ENCODE results near the gene MB21D2. TPM values are rescaled to one million over a fixed set of nuclear protein-coding genes. Genes with fewer than 3 reads are reported as not detected.

Gene MB21D2
- total RNA-seq, 2 experiments from 2014 or later = 6.6 to 7.7 TPM

GRCh38 chr3:192901435-192901834, 16.2 kb downstream of the MB21D2 start:
- peaks cover 12% of the 10 kb centered on the region for H3K9me3 Mint-ChIP-seq
- ChIA-PET CTCF (no interaction called here), POLR2A (no interaction called here)
- H3K4me1 Mint-ChIP-seq = peaks cover 47% of the 10 kb centered on the region
- no peak overlapping the region for H3K4me3 Mint-ChIP-seq
- H3K36me3 Mint-ChIP-seq (ENCODE audit: low read depth) = peaks cover 35% of the 10 kb centered on the region
- no peak for DNase-seq
- H3K27me3 Mint-ChIP-seq = peaks cover 4% of the 10 kb centered on the region
- H3K27ac Mint-ChIP-seq = no peak overlapping the region

- Mint-ChIP-seq H3K27me3 (peaks cover 10% of the 10 kb centered on the region), H3K36me3 (ENCODE audit: low read depth) (peaks cover 42% of the 10 kb centered on the region), H3K9me3 (peaks cover 12% of the 10 kb centered on the region), H3K4me1 (peaks cover 54% of the 10 kb centered on the region), H3K4me3 (no peak overlapping the region), H3K27ac (peak overlapping the region; percentile 81)
- no peak for DNase-seq
- POLR2A ChIA-PET = no interaction called here
- CTCF ChIA-PET = interaction anchor here (1.0 to 1.4 kb wide), 2 partner anchors 10 to 11 kb away, joined by 4 read pairs; no protein-coding TSS in a partner anchor
Observed at GRCh38 chr3:192899540-192899982, 18.1 kb downstream of the MB21D2 start.

GRCh38 chr3:192897005-192897404, 20.7 kb downstream of the MB21D2 start:
- CTCF ChIA-PET = interaction anchor here (1.0 to 1.2 kb wide), 5 partner anchors 10 to 144 kb away, joined by 3 to 6 read pairs (median 3); no protein-coding TSS in a partner anchor
- DNase-seq = no peak
- H3K9me3 Mint-ChIP-seq = peaks cover 12% of the 10 kb centered on the region
- H3K27ac Mint-ChIP-seq = no peak overlapping the region
- POLR2A ChIA-PET = no interaction called here
- H3K27me3 Mint-ChIP-seq = peaks cover 10% of the 10 kb centered on the region
- no peak overlapping the region for H3K4me3 Mint-ChIP-seq
- H3K36me3 Mint-ChIP-seq (ENCODE audit: low read depth) = peaks cover 29% of the 10 kb centered on the region
- peaks cover 78% of the 10 kb centered on the region for H3K4me1 Mint-ChIP-seq

GRCh38 chr3:192896208-192896607, 21.4 kb downstream of the MB21D2 start:
- peaks cover 10% of the 10 kb centered on the region for H3K27me3 Mint-ChIP-seq
- peaks cover 29% of the 10 kb centered on the region for H3K36me3 Mint-ChIP-seq (ENCODE audit: low read depth)
- POLR2A ChIA-PET = no interaction called here
- H3K4me1 Mint-ChIP-seq = peaks cover 86% of the 10 kb centered on the region
- peak overlapping the region; percentile 26 for H3K27ac Mint-ChIP-seq
- CTCF ChIA-PET = interaction anchor here (1.1 to 1.2 kb wide), 2 partner anchors 9 to 145 kb away, joined by 3 read pairs; no protein-coding TSS in a partner anchor
- H3K4me3 Mint-ChIP-seq = no peak overlapping the region
- DNase-seq = no peak
- H3K9me3 Mint-ChIP-seq = peaks cover 12% of the 10 kb centered on the region

- POLR2A ChIA-PET = no interaction called here
- peaks cover 89% of the 10 kb centered on the region for H3K4me1 Mint-ChIP-seq
Observed at GRCh38 chr3:192894676-192895075, 23.0 kb downstream of the MB21D2 start.

GRCh38 chr3:192892981-192893700, 24.5 kb downstream of the MB21D2 start:
- POLR2A ChIA-PET = no interaction called here
- Mint-ChIP-seq H3K36me3 (ENCODE audit: low read depth) (peaks cover 20% of the 10 kb centered on the region), H3K4me1 (peaks cover 89% of the 10 kb centered on the region), H3K9me3 (peaks cover 11% of the 10 kb centered on the region), H3K27ac (peak overlapping the region; percentile 70), H3K4me3 (peak overlapping the region; percentile 16), H3K27me3 (peaks cover 16% of the 10 kb centered on the region)
- CTCF ChIA-PET = interaction anchor here (1.0 to 2.6 kb wide), 7 partner anchors 15 to 45 kb away, joined by 3 to 7 read pairs (median 3); partner anchors contain the start of gene MB21D2
- peak; percentile 70 for DNase-seq

More at GRCh38 chr3:192894676-192895075, 23.0 kb downstream of the MB21D2 start:
- CTCF ChIA-PET = interaction anchor here (1.3 kb wide), 1 partner anchor 15 kb away, joined by 4 read pairs; no protein-coding TSS in a partner anchor
- Mint-ChIP-seq H3K27ac (peak overlapping the region; percentile 77), H3K9me3 (peaks cover 15% of the 10 kb centered on the region), H3K4me3 (no peak overlapping the region), H3K27me3 (peaks cover 10% of the 10 kb centered on the region), H3K36me3 (ENCODE audit: low read depth) (peaks cover 27% of the 10 kb centered on the region)
- no peak for DNase-seq

- peak overlapping the region; percentile 2 for H3K27ac Mint-ChIP-seq
- H3K9me3 Mint-ChIP-seq = peaks cover 2% of the 10 kb centered on the region
- peaks cover 9% of the 10 kb centered on the region for H3K27me3 Mint-ChIP-seq
- DNase-seq = no peak
- ChIA-PET CTCF (interaction anchor here (0.5 to 2.6 kb wide), 3 partner anchors 24 to 1690 kb away, joined by 4 to 7 read pairs (median 4); no protein-coding TSS in a partner anchor), POLR2A (no interaction called here)
- no peak overlapping the region for H3K4me3 Mint-ChIP-seq
- peaks cover 8% of the 10 kb centered on the region for H3K36me3 Mint-ChIP-seq (ENCODE audit: low read depth)
- peaks cover 82% of the 10 kb centered on the region for H3K4me1 Mint-ChIP-seq
Observed at GRCh38 chr3:192890347-192891335, 27.0 kb downstream of the MB21D2 start.

GRCh38 chr3:192889679-192890078, 28.0 kb downstream of the MB21D2 start:
- POLR2A ChIA-PET = no interaction called here
- peaks cover 2% of the 10 kb centered on the region for H3K9me3 Mint-ChIP-seq
- CTCF ChIA-PET = interaction anchor here (0.9 to 1.3 kb wide), 2 partner anchors 10 to 74 kb away, joined by 3 to 4 read pairs; no protein-coding TSS in a partner anchor
- H3K36me3 Mint-ChIP-seq (ENCODE audit: low read depth) = peaks cover 9% of the 10 kb centered on the region
- H3K27me3 Mint-ChIP-seq = peaks cover 9% of the 10 kb centered on the region
- peak overlapping the region; percentile 13 for H3K27ac Mint-ChIP-seq
- DNase-seq = no peak
- H3K4me1 Mint-ChIP-seq = peaks cover 78% of the 10 kb centered on the region
- H3K4me3 Mint-ChIP-seq = no peak overlapping the region

- no peak overlapping the region for H3K27ac Mint-ChIP-seq
- H3K4me3 Mint-ChIP-seq = no peak overlapping the region
- ChIA-PET CTCF (interaction anchor here (0.9 to 1.4 kb wide), 4 partner anchors 8 to 49 kb away, joined by 3 to 4 read pairs (median 4); no protein-coding TSS in a partner anchor), POLR2A (no interaction called here)
- H3K36me3 Mint-ChIP-seq (ENCODE audit: low read depth) = peaks cover 7% of the 10 kb centered on the region
- H3K4me1 Mint-ChIP-seq = peaks cover 64% of the 10 kb centered on the region
- DNase-seq = no peak
- H3K9me3 Mint-ChIP-seq = peaks cover 2% of the 10 kb centered on the region
- H3K27me3 Mint-ChIP-seq = peaks cover 9% of the 10 kb centered on the region
Observed at GRCh38 chr3:192888190-192888589, 29.5 kb downstream of the MB21D2 start.

- H3K4me1 Mint-ChIP-seq = peaks cover 60% of the 10 kb centered on the region
- DNase-seq = no peak
- CTCF ChIA-PET = interaction anchor here (0.9 to 1.4 kb wide), 4 partner anchors 8 to 49 kb away, joined by 3 to 4 read pairs (median 4); no protein-coding TSS in a partner anchor
- POLR2A ChIA-PET = no interaction called here
- H3K27ac Mint-ChIP-seq = no peak overlapping the region
- H3K4me3 Mint-ChIP-seq = no peak overlapping the region
- peaks cover 9% of the 10 kb centered on the region for H3K27me3 Mint-ChIP-seq
- H3K9me3 Mint-ChIP-seq = peaks cover 2% of the 10 kb centered on the region
- H3K36me3 Mint-ChIP-seq (ENCODE audit: low read depth) = peaks cover 7% of the 10 kb centered on the region
Observed at GRCh38 chr3:192887701-192888100, 30.0 kb downstream of the MB21D2 start.

- ChIA-PET POLR2A (no interaction called here), CTCF (interaction anchor here (1.0 to 1.1 kb wide), 2 partner anchors 9 to 48 kb away, joined by 3 to 4 read pairs; no protein-coding TSS in a partner anchor)
- H3K27me3 Mint-ChIP-seq = peaks cover 9% of the 10 kb centered on the region
- peaks cover 2% of the 10 kb centered on the region for H3K9me3 Mint-ChIP-seq
- peak overlapping the region; percentile 34 for H3K4me3 Mint-ChIP-seq
- H3K36me3 Mint-ChIP-seq (ENCODE audit: low read depth) = peaks cover 7% of the 10 kb centered on the region
- H3K27ac Mint-ChIP-seq = peak overlapping the region; percentile 71
- DNase-seq = no peak
- H3K4me1 Mint-ChIP-seq = peaks cover 53% of the 10 kb centered on the region
Observed at GRCh38 chr3:192887047-192887446, 30.6 kb downstream of the MB21D2 start.

Measured in activated CD4-positive, alpha-beta T cell treated with anti-CD3 and anti-CD28 coated beads, Interleukin-2, amount 10 ng/mL, durations not matched to agents 7 days and 5 days (primary cell).